NCI-H1048 (cell line): ENCODE data around the gene CLEC19A.

Experiments used
- DNase-seq: peaks from one replicate; lab custom pipeline; 2025; lab: John Stamatoyannopoulos, UW

The CLEC19A gene

DNA sequence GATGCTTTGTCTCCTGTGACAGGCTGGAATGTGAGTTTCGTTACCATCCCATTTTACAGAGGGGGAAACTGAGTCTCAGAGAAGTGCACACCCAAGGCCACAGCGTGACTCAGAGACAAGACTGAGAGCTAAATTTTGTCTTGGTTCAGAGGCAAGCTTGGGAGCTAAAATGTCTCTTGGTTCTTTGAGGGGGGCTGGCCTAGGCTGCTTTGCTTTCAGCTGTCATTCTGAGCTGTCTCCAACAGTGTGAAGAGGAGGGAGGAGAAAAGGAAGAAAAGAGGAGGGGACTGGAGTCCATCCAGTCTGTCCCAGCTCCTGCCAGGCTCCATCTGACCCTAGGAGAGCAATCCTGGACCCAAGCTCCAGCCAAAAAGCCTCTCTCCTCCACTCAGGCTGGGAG, at the start of gene CLEC19A:
Gene CLEC19A (plus strand): TSS at position 301 of the 400 bp plus-strand sequence. CDS start 121 bp downstream, outside the sequence.
- no peak for DNase-seq

DNA sequence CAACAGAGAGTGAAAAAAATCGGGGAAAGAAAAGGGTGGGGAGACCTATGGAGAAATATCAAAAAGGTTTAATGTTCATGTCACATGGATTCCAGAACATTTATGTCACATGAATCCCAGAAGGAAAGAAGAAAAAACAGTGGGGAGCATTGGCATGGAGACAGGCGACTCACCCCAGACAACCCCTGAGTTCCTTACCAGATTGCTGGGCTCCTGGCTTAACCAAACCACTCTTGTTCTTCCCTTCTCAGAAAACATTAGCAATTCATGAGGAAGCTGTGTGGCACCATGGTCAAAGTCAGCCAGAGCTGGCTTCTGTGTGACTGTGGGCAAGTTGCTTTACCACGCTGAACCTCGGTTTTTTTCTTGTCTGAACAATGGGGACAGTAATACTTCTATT, 49.6 kb upstream of the CLEC19A start:
- DNase-seq: no peak

DNA sequence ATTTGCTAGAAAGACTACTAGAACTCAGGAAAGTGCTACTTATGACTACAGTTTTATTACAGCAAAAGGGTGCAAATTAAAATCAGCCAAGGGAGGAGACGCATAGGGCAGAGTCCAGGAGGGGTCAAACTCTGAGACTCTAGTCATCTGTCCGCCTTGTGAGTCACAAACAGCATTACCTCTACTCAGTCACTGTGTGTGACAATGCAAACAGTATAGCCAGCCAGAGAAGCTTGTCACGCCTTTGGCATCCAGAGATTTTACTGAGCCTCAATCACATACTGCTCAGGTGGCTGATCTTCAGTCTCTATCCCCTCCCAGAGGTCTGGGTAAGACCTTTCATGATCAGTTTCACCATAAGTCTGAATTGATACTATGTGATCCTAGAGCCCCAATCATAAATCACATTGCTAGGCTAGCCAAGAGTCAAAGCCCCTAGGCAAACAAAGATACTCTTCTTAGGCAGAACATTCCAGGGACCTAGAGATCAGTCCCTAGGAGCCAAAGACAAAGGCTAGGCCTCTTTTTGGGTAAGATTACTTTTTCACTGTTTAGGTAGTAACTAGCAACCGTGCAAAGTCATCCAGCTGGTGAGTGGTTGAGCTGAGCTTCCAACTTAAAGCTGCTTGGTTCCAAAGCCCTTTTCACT, 48.8 kb upstream of the CLEC19A start:
- DNase-seq: no peak

DNA sequence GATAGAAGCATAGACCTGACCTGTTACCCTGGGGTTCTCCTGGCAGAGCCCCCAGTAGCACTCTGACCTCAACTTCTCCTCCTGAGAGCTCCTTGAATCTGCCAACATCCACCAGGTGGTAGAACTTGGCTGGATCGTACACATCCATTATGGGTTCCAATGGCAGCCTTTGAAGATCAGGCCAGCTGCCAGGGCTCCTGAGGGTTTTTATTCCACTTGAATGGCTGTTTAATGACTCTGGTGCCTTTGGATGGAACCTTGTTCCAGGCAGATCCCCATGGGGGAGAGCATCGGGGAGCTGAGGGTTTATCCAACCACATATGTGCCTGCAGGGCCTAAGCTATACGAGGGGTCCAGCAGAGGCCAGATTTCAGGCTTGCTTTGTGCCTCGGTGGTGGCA, 47.1 kb upstream of the CLEC19A start:
- no peak for DNase-seq

DNA sequence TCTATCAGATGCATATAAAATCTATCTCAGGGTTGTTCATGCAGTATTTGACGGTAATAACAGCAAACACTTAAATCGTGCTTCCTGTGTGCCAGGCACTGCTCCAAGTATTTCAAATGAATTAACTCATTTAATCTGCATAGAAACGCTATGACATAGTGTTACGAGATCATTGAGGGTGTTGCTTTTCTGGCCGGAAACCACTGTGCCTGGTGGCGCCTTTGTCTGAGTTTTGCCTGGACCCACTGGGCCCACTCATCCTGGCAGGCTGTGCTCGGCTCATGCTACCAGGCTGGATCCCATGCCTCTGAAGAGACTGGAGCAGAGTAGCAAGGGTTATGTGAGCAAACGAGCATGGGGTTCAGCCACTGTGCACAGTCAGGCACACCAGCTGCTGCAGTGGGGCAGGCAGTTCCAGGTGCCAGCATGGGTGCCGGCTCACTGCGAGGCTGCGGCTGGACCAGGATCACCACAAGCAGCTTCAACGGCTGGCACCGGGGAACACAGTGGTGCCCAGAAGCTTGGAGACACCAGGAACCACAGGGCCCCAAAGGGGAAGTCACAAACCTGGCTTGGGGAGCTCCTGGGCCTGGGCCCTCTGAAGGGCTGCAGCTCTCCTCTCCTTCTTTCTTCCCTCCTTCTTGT, 45.9 kb upstream of the CLEC19A start:
- DNase-seq: no peak

DNA sequence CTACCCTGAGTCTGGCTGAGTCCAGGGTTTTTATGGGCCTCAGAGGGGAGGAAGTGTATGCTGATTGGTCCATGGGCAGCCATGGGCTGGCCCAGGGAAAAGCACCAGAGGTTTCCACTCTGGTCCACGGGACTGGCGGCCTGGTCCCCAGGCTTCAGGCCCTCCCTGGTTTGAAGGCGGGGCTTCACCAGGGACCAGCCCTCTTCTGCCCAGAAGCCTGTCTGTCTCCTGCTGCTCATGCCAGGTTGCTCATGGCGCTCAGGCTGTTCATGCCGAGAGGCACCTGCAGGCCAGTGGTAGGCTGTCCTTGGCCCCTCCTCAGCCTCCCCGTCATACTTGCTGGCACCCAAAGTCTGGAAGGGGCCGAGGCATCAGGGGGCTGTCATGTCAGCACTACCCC, 45.0 kb upstream of the CLEC19A start:
- no peak for DNase-seq

DNA sequence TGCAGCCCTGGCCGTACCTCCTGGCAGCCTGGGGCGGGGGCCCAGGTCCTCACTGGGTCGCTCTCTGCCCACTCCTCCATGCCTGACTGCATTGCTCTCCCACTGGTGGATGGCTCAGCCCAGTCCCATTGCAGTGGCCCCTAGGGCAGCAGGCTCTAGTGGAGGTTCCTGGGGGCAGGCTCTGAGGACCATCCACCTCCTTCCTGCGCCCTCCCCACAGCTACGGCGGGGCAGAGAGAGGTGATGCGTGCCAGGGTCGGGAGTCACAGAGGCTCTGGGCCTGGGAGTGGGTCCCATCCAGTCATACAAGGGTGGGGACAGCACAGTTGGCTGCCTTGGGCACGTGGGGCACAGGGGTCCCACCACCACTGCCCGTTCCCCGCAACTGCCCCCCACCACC, 44.0 kb upstream of the CLEC19A start:
- no peak for DNase-seq

DNA sequence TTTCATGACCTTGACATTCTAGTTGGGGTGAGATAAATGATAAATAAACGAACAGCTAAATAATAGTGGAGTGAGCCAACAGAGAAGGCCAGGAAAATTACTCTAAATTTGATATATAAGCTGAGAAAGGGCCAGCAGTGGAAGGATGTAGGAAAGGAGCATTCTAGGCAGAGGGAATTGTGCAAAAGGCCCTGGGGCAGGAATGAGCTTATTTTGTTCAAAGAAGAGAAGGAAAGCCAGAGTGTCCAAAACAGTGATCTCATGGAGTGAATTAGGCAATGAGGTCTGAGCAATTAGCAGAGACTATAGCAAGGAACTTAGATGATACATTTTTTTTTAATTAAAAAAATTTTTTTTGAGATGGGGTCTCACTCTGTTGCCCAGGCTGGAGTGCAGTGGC, 43.3 kb upstream of the CLEC19A start:
- DNase-seq: no peak

DNA sequence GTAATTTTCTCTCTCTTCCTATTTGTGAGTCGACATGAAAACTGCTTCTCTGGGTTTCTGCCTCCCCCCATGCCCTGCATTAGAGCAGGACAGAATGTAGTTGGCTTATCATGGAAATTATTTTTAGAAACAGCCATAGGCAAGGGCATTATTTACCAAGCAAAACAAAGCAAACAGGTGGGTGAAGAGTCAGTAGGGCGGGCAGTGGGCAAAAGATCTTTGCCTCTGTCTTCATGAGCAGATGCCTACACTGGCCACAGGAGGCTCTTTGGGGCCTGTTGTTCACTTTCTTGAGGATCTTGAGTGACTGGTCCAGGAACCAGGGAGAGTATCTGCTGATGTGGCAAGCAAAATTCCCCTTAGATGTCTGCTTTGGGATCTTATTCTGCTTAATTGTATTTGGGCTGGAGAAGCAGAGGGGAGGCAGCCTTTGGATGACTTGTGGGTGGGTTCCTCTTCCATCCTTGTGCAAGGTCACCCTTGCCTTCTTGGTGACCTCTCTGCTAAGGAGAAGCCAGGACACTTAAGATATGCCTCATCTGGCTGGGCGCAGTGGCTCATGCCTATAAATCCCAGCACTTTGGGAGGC, 42.5 kb upstream of the CLEC19A start:
- no peak for DNase-seq

DNA sequence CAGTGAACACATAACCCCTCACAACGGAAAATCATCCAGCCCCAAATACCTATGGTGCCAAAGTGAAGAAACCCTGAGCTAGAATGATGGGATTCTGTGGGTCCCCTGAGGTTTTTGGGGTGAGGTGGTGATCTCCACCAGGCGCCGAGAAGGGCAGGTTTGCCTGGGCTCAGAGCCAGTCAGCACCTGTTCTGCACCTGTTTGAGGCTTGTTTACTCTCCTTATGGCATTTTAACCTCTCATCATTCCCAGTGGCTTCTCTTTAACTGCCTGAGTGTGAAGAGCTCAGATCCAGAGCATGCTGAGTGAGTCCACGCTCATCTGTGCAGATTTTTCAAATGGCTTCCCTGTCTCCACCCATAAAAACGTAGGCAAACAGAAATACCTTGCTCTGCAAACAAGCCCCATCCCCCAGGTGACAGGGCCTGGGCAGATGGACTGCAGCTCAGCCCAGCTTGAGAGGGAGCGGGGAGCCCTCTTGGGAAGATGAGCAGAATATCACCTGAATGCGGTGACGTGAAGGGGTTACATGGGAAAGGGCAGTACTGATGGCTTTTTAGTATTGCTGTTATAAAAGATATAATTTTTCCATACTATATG, 40.1 kb upstream of the CLEC19A start:
- no peak for DNase-seq

DNA sequence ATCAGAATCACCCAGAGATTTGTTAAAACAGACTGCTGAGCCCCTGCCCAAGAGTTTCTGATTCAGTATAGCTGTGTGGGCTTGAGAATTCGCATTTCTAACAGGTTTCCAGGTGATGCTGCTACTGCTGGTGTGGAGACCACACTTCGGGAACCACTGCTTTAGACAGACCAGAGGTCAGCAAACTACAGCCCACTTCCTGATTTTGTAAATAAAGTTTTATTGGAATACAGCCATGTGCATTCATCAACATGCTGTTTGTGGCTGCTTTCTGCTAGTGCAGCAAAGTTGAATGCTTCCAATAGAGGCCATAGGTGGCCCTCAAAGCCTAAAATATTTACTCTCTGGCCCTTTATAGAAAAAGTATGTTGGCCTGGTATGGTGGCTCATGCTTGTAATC, 32.6 kb upstream of the CLEC19A start:
- DNase-seq: no peak

DNA sequence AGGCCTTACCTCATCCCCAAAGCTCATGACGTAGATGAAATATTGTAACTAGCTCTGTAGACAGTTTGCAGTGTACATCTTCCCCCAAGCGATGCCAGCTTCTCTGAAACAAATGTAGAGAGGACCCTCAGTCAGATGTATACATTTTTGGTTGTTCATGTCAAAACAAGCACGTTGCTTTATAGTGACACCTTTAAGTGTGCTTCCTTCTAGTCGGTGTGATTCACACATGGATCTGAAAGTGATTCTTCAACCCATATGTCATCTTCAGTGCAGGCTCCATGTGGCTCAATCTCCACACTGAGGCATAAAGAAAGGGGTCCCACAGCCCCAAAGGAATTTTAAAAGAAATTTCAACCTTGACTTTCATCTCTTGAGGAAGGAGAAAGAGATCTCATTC, 30.9 kb upstream of the CLEC19A start:
- no peak for DNase-seq

DNA sequence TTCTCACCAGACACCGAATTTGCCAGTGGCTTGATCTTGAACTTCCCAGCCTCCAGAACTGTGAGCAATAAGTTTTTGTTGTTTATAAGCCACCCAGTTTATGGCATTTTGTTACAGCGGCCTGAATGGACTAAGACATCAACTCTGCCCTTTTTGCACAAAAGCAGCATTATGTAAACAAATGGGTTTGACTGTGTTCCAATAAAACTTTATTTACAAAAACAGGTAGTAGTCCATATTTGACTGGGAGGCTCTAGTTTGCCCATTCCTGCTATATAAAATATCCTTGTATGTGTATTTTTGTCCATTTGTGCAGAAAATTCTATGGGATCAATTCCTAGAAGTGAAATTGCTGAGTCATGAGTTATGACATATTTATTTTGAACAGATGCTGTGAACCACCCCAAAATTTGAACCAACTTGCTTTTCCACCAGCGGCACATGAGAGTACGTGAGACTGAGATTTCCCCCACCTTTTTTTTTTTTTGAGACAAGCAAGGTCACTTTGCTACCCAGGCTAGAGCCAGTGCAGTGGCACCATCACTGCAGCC, 21.3 kb upstream of the CLEC19A start:
- DNase-seq: no peak

DNA sequence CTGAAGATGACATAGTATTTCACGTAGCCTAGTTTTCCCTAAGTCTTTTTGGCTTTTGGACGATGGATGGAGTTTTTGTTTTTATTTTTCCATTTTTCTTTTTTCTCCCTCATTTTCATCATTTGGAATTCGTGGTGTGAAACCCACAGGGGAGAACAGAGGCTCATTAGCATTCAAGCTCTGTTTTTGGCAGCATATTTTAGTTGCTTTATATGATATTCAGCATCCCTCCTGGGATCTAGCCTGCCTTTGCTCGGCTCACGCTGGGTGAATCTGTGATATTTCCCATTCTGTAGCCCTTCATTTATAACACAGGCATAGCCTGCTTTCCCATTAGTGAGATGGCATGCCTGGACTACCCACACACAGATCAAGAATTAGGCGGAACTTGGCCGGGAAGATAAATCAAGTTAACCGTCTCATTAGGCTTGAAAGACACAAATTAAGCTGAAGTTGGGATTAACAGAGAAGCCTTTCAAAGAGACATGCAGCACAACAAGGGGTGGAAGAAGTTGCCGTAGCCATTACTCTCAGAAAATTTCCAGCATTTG, 20.1 kb upstream of the CLEC19A start:
- no peak for DNase-seq

DNA sequence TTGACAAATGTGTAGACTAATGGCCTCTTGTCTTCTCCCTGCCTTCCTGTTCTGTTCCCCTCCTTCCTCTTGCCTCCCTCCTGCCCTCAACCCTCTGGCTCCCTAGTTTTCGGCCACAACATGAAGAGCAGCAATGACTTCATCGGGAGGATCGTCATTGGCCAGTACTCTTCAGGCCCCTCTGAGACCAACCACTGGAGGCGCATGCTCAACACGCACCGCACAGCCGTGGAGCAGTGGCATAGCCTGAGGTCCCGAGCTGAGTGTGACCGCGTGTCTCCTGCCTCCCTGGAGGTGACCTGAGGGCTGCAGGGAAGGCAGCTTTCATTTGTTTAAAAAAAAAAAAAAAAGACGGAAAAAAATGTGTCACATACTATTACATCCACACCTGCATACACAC, 18.8 kb upstream of the CLEC19A start:
- DNase-seq: no peak

DNA sequence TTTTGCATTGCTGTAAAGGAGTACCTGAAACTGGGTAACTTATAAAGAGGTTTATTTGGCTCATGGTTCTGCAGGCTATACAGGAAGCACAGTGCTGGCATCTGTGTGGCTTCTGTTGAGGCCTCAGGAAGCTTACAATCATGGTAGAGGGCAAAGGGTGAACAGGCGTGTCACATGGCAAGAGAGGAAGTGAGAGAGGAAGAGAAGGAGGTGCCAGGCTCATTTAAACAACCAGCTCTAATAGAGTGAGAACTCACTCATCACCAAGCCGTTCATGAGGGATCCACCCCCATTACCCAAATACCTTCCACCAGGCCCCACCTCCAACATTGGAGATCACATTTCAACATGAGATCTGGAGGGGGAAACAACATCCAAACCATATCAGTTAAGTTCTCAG, 16.4 kb upstream of the CLEC19A start:
- no peak for DNase-seq

DNA sequence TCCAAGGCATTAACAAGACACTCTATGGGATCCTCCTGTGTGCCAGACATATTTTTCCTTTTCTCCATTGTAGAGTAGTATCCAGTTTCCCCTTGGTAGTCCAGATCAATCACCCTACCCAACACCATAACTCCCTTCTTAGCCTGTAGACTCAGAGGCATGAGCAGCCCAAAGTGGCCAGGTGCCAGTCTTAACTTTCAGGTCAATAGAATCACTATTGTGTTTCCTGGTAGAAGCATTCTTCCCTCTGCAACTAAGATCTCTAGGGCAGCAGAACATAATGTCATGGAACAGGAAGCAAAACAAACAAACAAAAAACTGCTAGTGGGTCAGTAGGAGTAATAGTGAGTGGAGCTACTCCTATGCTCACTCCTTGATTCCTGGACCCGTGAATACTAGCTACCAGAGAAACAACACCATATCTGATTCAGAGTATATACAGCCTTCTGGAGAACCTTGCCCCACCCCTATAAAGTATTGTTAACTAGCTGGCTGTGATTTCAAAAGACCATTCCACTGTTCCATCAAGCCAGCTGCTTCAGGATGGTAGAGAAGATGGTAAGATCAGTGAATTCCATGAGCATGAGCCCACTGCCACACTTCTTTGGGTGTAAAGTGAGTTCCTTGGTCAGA, 11.2 kb upstream of the CLEC19A start:
- no peak for DNase-seq

DNA sequence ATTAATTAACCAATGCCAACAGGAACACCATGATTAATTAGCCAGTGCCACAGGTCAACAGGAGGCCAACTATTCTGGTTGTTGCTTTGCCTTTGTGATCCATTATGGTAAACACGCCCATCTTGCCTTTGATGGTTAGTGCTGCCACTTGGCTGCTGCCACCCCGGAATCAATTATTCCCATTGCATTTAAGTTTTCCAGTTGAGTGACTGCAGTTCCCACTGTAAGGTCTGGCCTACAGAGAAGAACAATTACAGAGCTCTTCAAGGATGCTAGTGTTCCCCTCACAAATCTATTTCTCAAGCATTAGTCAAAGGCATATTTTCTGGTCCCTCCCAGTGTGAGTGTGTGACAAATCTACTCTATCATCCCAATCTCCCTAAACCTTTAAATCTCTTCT, 7.1 kb upstream of the CLEC19A start:
- DNase-seq: no peak

DNA sequence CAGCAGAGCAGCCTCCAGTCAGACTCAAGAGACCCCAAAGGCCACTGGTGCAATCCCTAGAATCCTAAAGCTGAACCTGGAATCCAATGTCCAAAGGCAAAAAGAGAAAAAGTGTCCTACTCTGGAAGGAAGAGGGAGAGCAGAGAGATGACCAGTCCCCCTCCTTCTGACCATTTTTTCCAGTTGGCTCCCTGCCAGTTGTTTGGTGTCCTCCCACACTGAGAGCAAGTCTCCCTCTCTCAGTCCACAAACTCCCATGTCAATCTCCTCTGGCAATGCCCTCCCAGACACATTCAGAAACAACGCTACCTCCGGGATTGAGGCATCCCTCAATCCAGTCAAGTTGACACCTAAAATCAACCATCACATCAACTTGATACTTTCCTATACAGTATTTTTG, 4.3 kb upstream of the CLEC19A start:
- no peak for DNase-seq

DNA sequence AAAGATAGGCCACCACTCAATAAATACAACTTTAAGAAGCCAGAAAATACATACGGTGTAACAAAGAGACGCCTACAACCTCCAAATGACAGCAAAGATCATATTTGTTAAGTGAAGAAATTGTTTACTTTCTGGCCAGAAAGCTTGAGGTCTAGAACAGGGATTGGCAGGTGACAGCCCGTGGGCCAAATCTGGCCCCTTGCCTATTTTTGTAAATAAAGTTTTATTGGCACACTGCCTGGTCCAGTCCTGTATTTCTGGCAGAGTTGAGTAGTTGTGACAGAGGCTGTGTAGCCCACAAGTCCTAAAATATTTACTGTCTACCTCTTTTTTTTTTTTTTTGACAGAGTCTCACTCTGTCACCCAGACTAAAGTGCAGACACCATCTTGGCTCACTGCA, 3.4 kb upstream of the CLEC19A start:
- no peak for DNase-seq

DNA sequence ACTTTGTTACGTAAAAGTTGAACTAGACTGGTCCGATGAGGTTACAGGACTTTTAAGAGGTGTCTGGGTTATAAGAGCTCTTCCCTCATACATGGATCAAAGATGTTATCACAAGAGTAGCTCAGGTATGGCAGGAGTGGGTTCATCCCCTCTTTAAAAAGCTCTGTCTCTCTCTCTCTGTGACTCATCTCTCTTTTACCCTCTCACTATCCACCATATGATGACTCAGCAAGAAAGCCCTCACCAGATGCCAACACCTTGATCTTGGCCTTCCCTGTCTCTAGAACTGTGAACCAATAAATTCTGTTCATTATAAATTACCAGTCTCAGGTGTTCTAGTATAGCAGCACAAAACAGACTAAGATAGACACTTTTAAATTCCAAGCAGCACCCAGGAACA, 1.9 kb upstream of the CLEC19A start:
- no peak for DNase-seq

DNA sequence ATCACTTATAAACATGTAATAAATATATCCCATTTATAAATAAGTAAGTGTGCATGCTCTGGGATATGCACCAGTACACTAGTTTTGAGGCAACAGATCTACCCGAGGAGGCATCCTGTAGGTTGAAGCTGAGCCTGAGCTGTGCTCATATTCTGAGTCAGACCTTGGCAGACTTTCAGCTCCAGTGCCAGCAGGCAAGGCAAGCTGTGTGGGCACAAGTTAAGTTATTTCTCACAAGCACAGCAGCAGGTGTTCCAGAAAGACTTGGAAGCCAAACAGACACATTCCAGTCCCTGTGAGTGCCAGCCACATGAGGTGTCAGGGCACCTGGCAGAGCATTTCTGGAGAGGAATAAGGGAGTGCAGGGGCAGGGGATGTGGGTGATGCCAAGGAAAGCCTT, 1.3 kb upstream of the CLEC19A start:
- no peak for DNase-seq
